ENCODE data around the gene FSIP1. TPM values are rescaled to one million over a fixed set of nuclear protein-coding genes. Genes with fewer than 3 reads are reported as not detected.

Gene FSIP1
- total RNA-seq, 4 donors from 2014 or later = 0.38 to 0.91 (median 0.57) TPM; not detected in 1

DNA sequence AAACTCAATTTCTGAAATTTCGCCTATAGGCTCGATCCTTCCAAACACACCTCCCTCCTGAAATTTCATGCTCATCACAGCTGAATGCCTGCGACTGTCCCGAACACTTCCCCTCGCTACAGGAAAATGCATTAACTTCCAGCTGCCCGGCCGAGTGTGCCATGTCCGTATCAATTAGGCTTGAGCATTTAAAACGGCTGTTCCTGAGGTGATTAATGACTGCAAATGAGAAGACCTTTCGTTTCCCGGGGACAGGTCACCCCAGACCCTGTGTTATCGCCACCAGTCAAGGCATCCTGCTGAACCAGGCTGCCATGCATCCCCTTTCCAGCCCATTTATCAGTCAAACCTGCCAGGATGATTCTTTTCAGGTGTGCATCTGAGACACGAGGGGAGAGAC, 138.5 kb downstream of the FSIP1 start:
- no peak overlapping the region for H3K27ac ChIP-seq
- intact Hi-C loops (cut with DNase I) = no loop called here
- TF ChIP-seq, protein P1, sequence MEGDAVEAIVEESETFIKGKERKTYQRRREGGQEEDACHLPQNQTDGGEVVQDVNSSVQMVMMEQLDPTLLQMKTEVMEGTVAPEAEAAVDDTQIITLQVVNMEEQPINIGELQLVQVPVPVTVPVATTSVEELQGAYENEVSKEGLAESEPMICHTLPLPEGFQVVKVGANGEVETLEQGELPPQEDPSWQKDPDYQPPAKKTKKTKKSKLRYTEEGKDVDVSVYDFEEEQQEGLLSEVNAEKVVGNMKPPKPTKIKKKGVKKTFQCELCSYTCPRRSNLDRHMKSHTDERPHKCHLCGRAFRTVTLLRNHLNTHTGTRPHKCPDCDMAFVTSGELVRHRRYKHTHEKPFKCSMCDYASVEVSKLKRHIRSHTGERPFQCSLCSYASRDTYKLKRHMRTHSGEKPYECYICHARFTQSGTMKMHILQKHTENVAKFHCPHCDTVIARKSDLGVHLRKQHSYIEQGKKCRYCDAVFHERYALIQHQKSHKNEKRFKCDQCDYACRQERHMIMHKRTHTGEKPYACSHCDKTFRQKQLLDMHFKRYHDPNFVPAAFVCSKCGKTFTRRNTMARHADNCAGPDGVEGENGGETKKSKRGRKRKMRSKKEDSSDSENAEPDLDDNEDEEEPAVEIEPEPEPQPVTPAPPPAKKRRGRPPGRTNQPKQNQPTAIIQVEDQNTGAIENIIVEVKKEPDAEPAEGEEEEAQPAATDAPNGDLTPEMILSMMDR (IDR thresholded peaks at IDR 0.05) = no peak
- no peak for TF ChIP-seq POLR2A (IDR thresholded peaks at IDR 0.05)
- H3K9me3 ChIP-seq = no peaks in the 10 kb centered on the region
- no peak overlapping the region for H3K4me3 ChIP-seq
- H3K36me3 ChIP-seq = no peaks in the 10 kb centered on the region
- H3K27me3 ChIP-seq = no peaks in the 10 kb centered on the region
- H3K4me1 ChIP-seq = peaks cover 0 to 26% (median 6%) of the 10 kb centered on the region in 3 donors
- no peak for DNase-seq
- 94% methylated on average over 10 to 13 of the region's 13 CpGs for WGBS, 2 donors

DNA sequence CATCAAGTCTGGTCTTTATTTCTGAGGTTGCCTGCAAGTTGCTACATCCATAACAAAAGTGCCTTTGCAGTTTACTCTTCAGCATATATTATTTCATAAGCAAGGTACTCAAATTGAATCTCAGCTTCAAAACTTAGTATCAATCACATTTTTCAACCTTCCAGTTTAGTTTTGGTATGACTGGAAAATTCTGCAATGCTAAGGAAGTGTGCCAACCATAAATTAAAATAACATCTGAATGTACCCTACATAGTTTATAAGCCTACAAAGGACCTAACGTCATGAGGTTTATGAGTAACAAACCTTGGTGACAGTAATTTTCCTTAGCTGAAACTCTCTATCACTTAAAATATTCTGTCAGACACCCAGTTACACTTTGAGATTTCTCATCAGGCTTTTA, 138.9 kb downstream of the FSIP1 start:
- no peaks in the 10 kb centered on the region for H3K36me3 ChIP-seq
- WGBS, 2 donors = 60 to 77% methylated on average over 1 of the region's 1 CpG
- no peaks in the 10 kb centered on the region for H3K27me3 ChIP-seq
- TF ChIP-seq POLR2A (IDR thresholded peaks at IDR 0.05) = no peak
- TF ChIP-seq, protein P1 (IDR thresholded peaks at IDR 0.05) = no peak
- H3K4me3 ChIP-seq = no peak overlapping the region
- no peak overlapping the region for H3K27ac ChIP-seq
- H3K9me3 ChIP-seq = no peaks in the 10 kb centered on the region
- intact Hi-C loops (cut with DNase I) = no loop called here
- no peak for DNase-seq
- peaks cover 0 to 26% (median 6%) of the 10 kb centered on the region in 3 donors for H3K4me1 ChIP-seq

DNA sequence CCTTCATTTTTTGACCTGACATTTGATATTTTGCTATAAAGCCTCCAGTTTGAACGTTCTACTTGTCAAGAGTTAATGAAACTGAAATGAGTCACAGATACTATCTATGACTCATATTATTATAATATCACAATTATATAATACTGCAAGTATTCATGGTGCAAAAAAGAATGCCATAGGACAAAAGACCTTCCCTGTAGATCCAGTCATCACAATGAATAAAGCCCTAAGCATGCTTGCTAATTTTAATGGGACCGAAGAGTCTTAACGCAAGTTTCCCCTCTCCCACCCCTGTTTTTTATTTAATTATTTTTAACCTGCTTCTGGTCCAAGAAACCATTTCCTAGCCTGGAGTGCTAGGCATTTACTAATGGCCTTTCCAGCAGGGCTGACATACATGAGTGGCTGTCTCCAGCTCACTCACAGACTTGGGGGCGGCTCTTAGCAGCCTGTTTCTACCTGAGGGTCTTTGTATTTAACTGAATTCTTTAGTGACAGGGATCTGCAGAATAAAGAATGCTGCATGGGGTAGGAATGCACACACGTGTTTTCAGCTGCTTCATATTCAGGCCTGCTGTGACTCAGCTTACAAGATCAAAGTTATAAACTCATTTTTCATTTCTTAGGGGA, 140.5 kb downstream of the FSIP1 start:
- WGBS, 2 donors = 21 to 27% methylated on average over 5 of the region's 5 CpGs
- TF ChIP-seq, protein P1 (IDR thresholded peaks at IDR 0.05) = no peak
- no peak for TF ChIP-seq POLR2A (IDR thresholded peaks at IDR 0.05)
- Histone ChIP-seq H3K4me3 (no peak overlapping the region), H3K27me3 (no peaks in the 10 kb centered on the region), H3K4me1 (peaks cover 0 to 26% (median 6%) of the 10 kb centered on the region in 3 donors), H3K9me3 (no peaks in the 10 kb centered on the region), H3K27ac (peak overlapping the region in 2 of 4 donors; percentile 46 to 47), H3K36me3 (no peaks in the 10 kb centered on the region)
- no peak for DNase-seq
- intact Hi-C loops (cut with DNase I) = no loop called here

DNA sequence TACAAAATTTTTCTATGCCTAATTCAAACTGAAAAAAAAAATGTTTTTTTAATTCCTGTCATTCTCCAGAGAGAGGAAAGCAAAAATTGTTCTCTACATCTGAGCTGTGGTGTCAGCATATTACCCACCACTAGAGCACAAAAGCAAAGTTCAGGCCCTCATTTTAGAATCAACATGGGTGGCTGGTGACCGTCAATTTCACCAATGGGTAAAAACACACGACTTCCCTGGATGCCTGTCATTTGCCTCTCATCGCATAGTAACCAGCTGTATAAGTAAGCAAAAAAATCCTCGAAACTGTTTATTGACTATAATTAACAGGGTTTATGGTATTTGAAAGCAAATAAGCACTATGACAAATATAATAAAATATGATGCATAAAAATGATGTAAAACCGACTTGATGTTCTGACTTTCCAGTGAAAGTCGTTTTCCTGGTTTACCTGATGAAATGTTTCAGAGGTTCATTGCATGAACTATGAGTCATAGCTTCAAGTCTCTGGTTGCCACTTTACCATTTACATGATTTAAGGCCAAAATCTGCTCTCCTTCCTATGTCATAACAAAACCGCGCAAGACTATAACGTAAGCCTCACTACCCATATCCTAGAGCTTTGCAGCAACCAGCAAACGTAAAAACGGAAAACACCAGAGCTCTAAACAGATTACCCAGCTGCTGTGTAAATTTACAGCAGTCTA, 141.3 kb downstream of the FSIP1 start:
- 42 to 57% methylated on average over 11 of the region's 11 CpGs for WGBS, 2 donors
- Histone ChIP-seq H3K36me3 (no peaks in the 10 kb centered on the region), H3K4me3 (no peak overlapping the region), H3K27me3 (no peaks in the 10 kb centered on the region), H3K9me3 (no peaks in the 10 kb centered on the region), H3K27ac (peak overlapping the region in 3 of 4 donors; percentile 15 to 47 (median 46)), H3K4me1 (peaks cover 0 to 26% (median 6%) of the 10 kb centered on the region in 3 donors)
- intact Hi-C loops (cut with DNase I) = no loop called here
- no peak for TF ChIP-seq POLR2A (IDR thresholded peaks at IDR 0.05)
- TF ChIP-seq, protein P1 (IDR thresholded peaks at IDR 0.05) = no peak
- no peak for DNase-seq

DNA sequence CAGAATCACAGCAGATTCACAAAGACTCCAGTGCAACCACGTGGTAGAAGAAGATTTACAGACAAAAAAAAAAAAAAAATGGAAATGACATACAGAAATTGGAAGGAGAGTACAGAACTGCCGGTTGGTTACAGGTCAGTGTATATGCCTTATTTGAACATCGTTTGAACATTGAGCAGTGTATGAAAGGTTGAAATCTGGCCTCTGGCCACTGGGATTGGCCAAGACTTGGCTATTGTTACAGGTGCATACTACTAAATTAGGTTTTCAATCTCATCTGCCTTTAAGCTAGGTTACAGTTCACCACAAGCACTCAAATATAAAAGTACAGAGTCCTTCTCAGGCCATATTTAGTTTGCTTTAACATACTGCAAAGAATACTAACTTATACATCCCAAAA, 142.0 kb downstream of the FSIP1 start:
- Histone ChIP-seq H3K9me3 (no peaks in the 10 kb centered on the region), H3K27me3 (no peaks in the 10 kb centered on the region), H3K4me1 (peaks cover 0 to 26% (median 6%) of the 10 kb centered on the region in 3 donors), H3K36me3 (no peaks in the 10 kb centered on the region), H3K4me3 (no peak overlapping the region), H3K27ac (no peak overlapping the region)
- intact Hi-C loops (cut with DNase I) = no loop called here
- DNase-seq = no peak
- TF ChIP-seq, protein P1 (IDR thresholded peaks at IDR 0.05) = no peak
- no peak for TF ChIP-seq POLR2A (IDR thresholded peaks at IDR 0.05)
- 61 to 67% methylated on average over 3 of the region's 3 CpGs for WGBS, 2 donors
